ENCODE measurements around the gene CD300LF. TPM values are rescaled to one million over a fixed set of nuclear protein-coding genes. Genes with fewer than 3 reads are reported as not detected.

Gene CD300LF
- total and polyA plus RNA-seq, 9 of the 15 experiments (the other 6 are each of a cell fraction or from before 2014, with no cell fraction given): not detected

DNA sequence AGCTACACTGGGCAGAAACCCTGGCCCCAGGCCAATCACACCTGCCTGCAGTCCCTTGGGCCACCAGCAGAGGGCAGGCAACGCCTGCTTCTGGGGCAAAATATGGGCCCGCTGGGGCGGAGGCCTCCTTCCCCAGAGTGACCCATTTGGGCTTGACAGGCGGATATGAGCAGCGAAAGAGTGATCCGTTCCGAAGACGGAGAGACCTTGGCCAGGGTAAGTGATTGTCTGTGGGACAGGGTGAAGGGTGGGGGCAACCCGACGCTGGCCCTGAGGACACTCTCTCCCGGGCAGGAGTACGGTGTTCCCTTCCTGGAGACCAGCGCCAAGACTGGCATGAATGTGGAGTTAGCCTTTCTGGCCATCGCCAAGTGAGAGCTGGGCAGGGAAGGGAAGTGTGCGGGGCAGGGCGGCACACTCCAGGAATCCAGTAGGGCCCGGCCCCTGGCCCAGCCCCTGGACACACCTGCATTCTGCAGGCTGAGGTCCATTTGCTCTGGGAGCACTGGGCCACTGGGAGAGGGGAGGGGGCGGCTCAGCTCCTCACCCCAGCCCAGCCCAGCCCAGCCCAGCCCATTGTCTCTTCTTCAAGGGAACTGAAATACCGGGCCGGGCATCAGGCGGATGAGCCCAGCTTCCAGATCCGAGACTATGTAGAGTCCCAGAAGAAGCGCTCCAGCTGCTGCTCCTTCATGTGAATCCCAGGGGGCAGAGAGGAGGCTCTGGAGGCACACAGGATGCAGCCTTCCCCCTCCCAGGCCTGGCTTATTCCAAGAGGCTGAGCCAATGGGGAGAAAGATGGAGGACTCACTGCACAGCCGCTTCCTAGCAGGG is 32.2 kb upstream of the CD300LF start (continued):
- no peak for TF ChIP-seq CLOCK (CRISPR knock-in tag; IDR thresholded peaks at IDR 0.05; ENCODE audit: borderline replicate concordance)
- TF ChIP-seq CTBP1 (IDR thresholded peaks at IDR 0.05; ENCODE audit: borderline replicate concordance): peak; percentile 29; the same call in 1 of the 2 replicates
- TF ChIP-seq CHCHD3 (CRISPR knock-in tag; IDR thresholded peaks at IDR 0.05): no peak
- TF ChIP-seq, protein P1, sequence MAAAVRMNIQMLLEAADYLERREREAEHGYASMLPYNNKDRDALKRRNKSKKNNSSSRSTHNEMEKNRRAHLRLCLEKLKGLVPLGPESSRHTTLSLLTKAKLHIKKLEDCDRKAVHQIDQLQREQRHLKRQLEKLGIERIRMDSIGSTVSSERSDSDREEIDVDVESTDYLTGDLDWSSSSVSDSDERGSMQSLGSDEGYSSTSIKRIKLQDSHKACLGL (CRISPR knock-in tag; IDR thresholded peaks at IDR 0.05; ENCODE audit: borderline replicate concordance, poor library complexity, severe bottlenecking): no peak
- TF ChIP-seq, protein P2, sequence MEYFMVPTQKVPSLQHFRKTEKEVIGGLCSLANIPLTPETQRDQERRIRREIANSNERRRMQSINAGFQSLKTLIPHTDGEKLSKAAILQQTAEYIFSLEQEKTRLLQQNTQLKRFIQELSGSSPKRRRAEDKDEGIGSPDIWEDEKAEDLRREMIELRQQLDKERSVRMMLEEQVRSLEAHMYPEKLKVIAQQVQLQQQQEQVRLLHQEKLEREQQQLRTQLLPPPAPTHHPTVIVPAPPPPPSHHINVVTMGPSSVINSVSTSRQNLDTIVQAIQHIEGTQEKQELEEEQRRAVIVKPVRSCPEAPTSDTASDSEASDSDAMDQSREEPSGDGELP (CRISPR knock-in tag; IDR thresholded peaks at IDR 0.05; ENCODE audit: borderline replicate concordance): peak; percentile 60; the same call in 1 of the 2 replicates
- TF ChIP-seq E2F3 (CRISPR knock-in tag; IDR thresholded peaks at IDR 0.05): no peak
- no peak for TF ChIP-seq ZNF76 (CRISPR knock-in tag; IDR thresholded peaks at IDR 0.05; ENCODE audit: borderline replicate concordance)
- TF ChIP-seq, protein P3, sequence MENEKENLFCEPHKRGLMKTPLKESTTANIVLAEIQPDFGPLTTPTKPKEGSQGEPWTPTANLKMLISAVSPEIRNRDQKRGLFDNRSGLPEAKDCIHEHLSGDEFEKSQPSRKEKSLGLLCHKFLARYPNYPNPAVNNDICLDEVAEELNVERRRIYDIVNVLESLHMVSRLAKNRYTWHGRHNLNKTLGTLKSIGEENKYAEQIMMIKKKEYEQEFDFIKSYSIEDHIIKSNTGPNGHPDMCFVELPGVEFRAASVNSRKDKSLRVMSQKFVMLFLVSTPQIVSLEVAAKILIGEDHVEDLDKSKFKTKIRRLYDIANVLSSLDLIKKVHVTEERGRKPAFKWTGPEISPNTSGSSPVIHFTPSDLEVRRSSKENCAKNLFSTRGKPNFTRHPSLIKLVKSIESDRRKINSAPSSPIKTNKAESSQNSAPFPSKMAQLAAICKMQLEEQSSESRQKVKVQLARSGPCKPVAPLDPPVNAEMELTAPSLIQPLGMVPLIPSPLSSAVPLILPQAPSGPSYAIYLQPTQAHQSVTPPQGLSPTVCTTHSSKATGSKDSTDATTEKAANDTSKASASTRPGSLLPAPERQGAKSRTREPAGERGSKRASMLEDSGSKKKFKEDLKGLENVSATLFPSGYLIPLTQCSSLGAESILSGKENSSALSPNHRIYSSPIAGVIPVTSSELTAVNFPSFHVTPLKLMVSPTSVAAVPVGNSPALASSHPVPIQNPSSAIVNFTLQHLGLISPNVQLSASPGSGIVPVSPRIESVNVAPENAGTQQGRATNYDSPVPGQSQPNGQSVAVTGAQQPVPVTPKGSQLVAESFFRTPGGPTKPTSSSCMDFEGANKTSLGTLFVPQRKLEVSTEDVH (IDR thresholded peaks at IDR 0.05; ENCODE audit: low read depth, partially characterized antibody): no peak
- no peak for TF ChIP-seq NR2F6 (CRISPR knock-in tag; IDR thresholded peaks at IDR 0.05)
- TF ChIP-seq MTA3 (IDR thresholded peaks at IDR 0.05; ENCODE audit: borderline replicate concordance): 0 out of 2 replicates have a peak, but pooled peaks have one; percentile 61
- TF ChIP-seq TAF15 (IDR thresholded peaks at IDR 0.05; ENCODE audit: low read depth, low read length): no peak
- TF ChIP-seq ZNF592 (IDR thresholded peaks at IDR 0.05): 0 out of 2 replicates have a peak, but pooled peaks have one; percentile 15
- no peak for TF ChIP-seq GABPA (tag; conservative IDR thresholded peaks at IDR 0.05; ENCODE audit: low read depth)

Measured in K562 (cell line).